NCI-H1694 treated with DMSO at 0.1 percent for 48 hours (cell line): ENCODE data around the gene NUDT13.
A peak's percentile ranks its signal among the peaks of the same experiment; 100 is the strongest.

Source experiments
- DNase-seq: peaks from one replicate; lab custom pipeline; 2025; lab: John Stamatoyannopoulos, UW

The NUDT13 gene

DNA sequence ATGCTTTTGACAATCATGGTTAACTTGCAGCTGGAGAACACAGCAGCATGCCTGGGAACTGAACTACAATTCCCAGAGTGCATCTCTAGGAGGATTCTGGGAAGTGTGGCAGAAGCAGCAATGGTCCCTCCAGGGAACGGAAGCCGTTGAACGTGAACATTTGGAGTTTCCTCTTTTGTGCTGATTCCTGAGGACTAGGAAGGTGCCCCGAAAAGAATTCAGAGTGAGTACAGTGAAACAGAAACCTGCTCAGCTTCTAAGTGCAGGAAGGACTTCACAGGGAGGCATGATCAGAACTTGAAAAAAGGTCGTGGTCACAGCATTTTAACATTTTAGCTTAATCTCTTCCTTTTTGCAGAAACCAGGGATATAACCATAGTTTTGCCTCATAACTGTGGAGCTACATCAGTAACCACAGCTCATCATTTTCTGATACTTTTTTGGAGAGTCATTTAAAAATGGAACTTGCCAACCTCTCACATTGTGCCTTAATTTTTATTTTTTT is at the start of gene NUDT13:
TSS of gene NUDT13 (plus strand) at position 111 of the 505 bp plus-strand sequence. CDS start 3,911 bp downstream, outside the sequence.
- peak; percentile 46 for DNase-seq

- peak; percentile 45 for DNase-seq
Observed at GRCh38 chr10:73060738-73061635, 49.3 kb upstream of the NUDT13 start.

DNA sequence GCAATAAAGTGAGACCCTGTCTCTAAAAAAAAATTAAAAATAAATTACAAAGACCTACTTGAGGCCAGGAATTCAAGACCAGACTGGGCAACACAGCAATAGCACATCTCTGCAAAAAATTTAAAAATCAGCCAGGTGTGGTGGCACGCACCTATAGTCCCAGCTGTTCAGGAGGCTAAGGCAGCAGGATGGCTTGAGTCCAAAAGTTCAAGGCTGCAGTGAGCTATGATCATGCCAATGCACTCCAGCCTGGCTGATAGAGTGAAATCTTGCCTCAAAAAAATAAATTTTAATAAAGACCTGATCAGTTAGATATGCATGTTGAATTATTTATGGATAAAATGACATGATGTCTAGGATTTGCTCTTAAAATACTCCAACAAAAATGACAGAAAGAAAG is 48.5 kb upstream of the NUDT13 start:
- DNase-seq = no peak

DNA sequence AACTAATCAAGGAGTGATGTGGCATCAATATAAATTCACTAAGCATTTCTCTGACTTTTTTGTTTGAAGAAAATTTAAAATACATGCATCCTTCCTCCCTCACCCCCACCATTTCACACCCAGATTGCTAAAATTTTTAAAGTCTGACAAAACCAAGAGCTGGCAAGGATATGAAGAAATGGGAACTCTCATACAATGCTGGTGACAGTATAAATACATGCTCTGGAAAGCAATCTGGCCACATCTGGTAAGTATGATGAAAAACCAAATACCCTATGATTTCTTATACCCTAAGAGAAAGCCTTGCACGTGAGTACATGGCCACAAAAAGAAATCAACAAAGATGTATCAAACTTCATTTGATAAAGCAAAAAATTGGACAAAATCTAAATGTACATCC is 44.8 kb upstream of the NUDT13 start:
- no peak for DNase-seq

- no peak for DNase-seq
Observed at GRCh38 chr10:73073627-73074026, 36.6 kb upstream of the NUDT13 start.

- DNase-seq = no peak
Observed at GRCh38 chr10:73075829-73076228, 34.4 kb upstream of the NUDT13 start.

DNA sequence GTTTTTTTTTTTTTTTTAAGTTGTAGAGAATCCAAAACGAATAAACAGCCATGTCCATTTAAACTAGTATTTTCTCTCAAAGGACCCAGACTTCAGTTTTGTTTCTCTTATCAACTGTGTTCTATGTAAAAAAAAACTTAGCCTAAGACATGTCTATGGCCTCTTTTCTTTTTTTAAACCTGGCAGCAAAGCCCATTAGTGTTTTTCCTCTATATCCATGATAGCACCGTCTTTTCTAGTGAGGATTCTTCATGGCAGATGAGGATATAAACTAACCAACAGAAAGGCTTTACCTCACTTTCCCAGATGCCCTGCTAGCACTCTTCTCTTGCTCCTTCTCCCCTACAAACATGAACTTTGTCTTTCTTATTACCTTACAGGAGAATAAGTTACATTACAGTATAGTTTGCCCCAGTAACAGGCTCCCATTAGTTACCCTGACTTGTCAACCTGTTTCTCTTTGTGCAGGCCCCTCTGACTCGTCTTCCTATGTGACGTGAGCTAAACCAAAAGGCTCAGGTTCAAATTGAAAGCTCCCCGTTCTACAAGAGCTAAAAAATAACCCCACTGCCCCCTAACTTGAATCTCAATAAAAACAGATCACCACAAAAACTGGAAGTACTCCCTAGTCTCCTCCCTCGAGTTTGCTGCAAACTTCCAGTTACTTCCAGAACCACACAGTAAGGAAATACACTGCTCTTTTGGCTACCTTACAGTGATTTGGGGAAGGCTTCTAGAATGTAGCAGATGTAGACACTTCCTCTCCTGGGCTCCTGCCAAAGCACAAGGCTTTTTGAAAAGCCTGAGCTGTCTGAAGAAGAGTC is 33.7 kb upstream of the NUDT13 start:
- DNase-seq = no peak

- DNase-seq = no peak
Observed at GRCh38 chr10:73079779-73080541, 30.3 kb upstream of the NUDT13 start.

DNA sequence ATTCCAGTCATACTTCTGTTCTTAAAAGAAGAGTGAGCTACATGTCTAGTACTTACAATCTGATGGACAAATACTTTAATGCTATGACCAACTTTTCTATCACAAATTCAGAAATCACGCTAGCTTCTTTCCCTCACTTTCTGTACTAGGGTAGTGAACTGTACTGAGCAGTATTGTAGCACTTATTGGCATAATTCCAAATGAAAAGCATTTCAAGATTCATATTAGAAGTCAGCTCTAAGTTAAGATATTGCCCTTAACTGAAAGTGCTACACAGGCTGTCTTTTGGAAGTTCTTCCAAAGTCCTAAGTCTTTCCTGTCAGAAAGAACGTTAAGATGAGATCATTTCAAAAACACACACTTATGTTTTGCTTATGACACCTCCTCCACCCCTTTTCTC is 27.0 kb upstream of the NUDT13 start:
- no peak for DNase-seq

GRCh38 chr10:73084209-73084608 is 26.0 kb upstream of the NUDT13 start:
- no peak for DNase-seq

GRCh38 chr10:73086816-73087215 is 23.4 kb upstream of the NUDT13 start:
- DNase-seq = no peak

- DNase-seq = no peak
Observed at GRCh38 chr10:73088304-73088703, 22.0 kb upstream of the NUDT13 start.

- no peak for DNase-seq
Observed at GRCh38 chr10:73092830-73093229, 17.4 kb upstream of the NUDT13 start.

DNA sequence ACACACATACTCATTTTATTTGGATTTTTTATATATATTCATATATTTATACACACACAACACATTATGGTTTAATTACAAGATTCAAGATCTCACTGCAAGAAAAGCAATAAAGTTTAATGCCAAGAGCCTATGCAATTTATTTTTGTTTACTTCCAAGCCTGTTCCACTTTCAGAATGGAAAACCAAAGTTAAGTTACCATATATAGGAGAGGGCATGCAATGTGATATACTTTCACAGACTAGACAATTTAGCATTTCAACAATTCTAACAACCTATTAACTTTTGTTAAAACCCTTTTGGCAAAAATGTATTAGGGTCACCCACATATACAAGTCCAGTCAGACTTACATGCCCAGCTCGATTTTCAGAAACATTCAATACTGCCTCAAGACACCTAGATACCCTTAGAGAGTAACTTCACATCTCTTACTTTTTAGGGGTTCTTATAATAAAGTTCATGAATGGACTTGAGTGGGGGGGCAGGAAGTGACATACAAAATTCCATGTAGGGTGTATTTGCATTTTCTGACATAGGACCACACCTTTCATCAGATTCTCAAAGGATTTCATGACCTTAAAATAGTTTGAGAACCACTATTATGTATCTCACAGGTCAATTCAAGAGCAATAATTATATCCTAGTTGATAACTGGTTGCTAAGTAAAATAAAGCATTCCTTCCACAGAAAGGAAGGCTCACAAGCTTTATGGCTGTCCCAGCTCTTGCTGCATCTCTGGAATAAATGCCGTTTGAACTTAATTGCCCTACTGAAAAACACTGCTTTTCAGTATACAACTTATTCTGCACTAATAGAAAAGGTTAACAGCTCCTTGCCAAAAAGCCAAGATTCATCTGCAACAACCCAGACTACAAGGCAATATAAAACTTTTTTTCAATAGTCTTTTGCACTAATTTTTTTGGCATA is 16.1 kb upstream of the NUDT13 start:
- no peak for DNase-seq

DNA sequence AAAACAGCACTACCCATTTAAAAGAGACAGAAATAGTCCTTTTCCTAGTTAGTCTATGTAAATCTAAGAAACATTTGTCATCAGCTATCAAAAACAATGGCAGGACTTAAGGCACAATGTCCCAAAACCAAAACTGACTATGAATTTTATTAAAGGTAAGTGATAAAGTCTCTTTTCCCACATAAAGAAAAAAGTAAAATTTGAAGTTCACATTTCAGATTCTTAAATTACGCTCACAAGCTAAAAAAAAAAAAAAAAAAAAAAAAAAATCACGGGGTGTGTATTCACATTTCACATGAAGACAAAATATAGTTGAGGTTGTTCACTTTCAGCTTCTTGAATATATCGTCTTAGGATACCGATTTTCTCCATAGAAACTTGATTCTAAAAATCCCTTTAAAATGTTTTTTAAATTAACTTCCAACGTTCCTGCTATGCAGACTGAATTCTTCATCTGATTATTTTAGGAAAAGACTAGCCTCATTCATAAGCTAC is 15.2 kb upstream of the NUDT13 start:
- no peak for DNase-seq

GRCh38 chr10:73095481-73096021 is 14.7 kb upstream of the NUDT13 start:
- DNase-seq = peak; percentile 38

DNA sequence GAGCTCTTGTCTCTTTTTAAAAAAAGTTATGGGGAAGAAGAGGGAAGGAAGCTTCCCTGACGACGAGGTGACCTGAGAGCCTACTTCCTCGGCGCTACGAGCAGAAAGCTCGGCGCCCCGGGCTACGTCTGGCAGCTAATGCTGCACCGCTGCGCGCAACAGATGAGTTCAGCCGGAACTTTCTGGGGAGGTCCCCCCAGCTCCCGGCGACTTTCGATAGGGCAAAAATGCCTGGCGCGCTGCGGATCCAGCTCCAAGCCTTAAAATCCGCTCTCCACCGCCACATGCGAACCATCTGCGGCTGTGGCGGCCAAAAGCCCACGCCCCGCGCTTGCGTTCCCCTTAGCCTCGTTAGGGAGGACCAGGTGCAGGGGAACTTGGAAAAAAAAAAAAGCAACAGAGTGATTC is 14.2 kb upstream of the NUDT13 start:
- DNase-seq = peak; percentile 38

- peak; percentile 86 for DNase-seq
Observed at GRCh38 chr10:73096449-73097304, 13.6 kb upstream of the NUDT13 start, which contains the start of gene P4HA1. TSS of gene P4HA1 (minus strand) at chr10:73096866. CDS start at chr10:73074883, 21,983 bp downstream.

DNA sequence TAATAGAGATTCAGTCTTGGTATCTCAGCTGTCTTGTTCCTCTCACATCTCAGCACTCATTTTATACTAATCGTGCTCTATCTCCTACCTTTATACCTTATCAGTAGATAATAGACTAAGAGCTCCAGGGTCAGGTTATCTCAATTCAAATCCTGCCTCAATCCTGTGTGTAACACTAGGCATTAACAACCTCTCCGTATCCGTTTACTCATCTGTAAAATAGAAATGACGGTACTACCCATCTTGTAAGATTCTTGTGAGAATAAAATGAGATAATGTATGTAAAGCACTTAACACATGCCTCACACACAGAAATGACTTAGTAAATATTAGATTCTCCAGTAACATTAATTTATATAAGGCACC is 13.0 kb upstream of the NUDT13 start:
- no peak for DNase-seq
